Measurements from ENCODE around the gene ETV3.

GRCh38 chr1:157085421-157085820 lies 52.8 kb downstream of the ETV3 start:
- TF ChIP-seq CTCF (IDR thresholded peaks at IDR 0.05) (no peak), POLR2AphosphoS5 (IDR thresholded peaks at IDR 0.05) (no peak), POLR2A (IDR thresholded peaks at IDR 0.05) (no peak)
